Activated CD8-positive, alpha-beta T cell treated with anti-CD3 and anti-CD28 coated beads for 36 hours (primary cell): ENCODE measurements around the gene ELL2. TPM values are rescaled to one million over a fixed set of nuclear protein-coding genes. Genes with fewer than 3 reads are reported as not detected.
A peak's percentile ranks its signal among the peaks of the same experiment; 100 is the strongest.

Experiments used
- ATAC-seq: fragments of 200-7000 bp; cut with Tn5 transposase; one replicate; pipeline ENCODE4 v1.10.0; 2021; ENCODE audit warnings: mild to moderate bottlenecking, moderate library complexity
- CTCF ChIA-PET: fragments of 350-600 bp; sonication (Branson Sonifier 250); formaldehyde crosslinking; loops from one replicate; lab custom pipeline; 2021; ENCODE audit warnings: antibody characterized with exemption; lab: Charles Lee
- POLR2A ChIA-PET: fragments of 350-600 bp; sonication (Branson Sonifier 250); formaldehyde crosslinking; loops from one replicate; lab custom pipeline; 2021; ENCODE audit warnings: antibody characterized with exemption; lab: Charles Lee
- DNase-seq: peaks from one replicate; pipeline ENCODE4 v3.0.0-alpha.2; 2020
- H3K27ac Mint-ChIP-seq: one replicate; pipeline ENCODE4 v1.8.0; 2021; ENCODE audit warnings: mild to moderate bottlenecking, mixed read lengths
- H3K27me3 Mint-ChIP-seq: one replicate; pipeline ENCODE4 v1.8.0; 2021; ENCODE audit warnings: mixed read lengths
- H3K36me3 Mint-ChIP-seq: one replicate; pipeline ENCODE4 v1.8.0; 2021; ENCODE audit warnings: low read depth, mixed read lengths
- H3K4me1 Mint-ChIP-seq: one replicate; pipeline ENCODE4 v1.8.0; 2021; ENCODE audit warnings: low read depth, mixed read lengths
- H3K4me3 Mint-ChIP-seq: one replicate; pipeline ENCODE4 v1.8.0; 2021; ENCODE audit warnings: mild to moderate bottlenecking, moderate library complexity, mixed read lengths
- H3K9me3 Mint-ChIP-seq: one replicate; pipeline ENCODE4 v1.8.0; 2021; ENCODE audit warnings: mixed read lengths
- intact Hi-C: fragments of 100-400 bp; cut with micrococcal nuclease; formaldehyde crosslinking; loops from one replicate; pipeline ENCODE4 v1.10.0; 2022
- total RNA-seq, 2 experiments: library from RNA; stranded (reverse); gene quantifications; one replicate each; pipeline ENCODE4 v1.2.3, GENCODE V29; 2021
- TF ChIP-seq, protein P1 (sequence below): fragments of 200-600 bp; IDR thresholded peaks from one replicate; pipeline ENCODE4 v1.8.0; 2022; ENCODE audit warnings: antibody characterized with exemption, mild to moderate bottlenecking

The ELL2 gene
- total RNA-seq, 2 experiments from 2014 or later, result 39.7 to 46.3 TPM

DNA sequence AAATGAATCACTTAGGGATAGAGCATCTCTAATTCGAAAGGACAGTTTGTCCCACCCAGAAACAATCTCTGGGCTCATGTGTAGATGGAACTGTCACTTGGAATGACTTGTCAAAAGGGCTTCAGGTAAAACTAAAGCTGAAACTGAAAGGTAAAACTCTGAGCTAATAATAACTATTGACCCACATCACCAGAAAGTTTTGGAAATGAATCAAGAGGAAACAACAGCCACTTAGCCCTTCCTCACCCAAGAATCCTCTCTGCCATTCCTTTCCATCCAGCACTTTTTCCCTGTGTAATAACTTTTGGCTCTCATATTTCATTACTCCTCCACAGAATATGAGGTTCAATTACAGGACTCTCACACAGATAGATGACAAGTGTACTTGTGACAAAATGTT is 125.1 kb downstream of the ELL2 start:
- ATAC-seq (no peak), DNase-seq (no peak)
- intact Hi-C loops, result loop anchor here (5.0 kb wide), 1 partner anchor 174 kb away; no protein-coding TSS in a partner anchor
- Mint-ChIP-seq H3K27ac (peak overlapping the region; percentile 93), H3K27me3 (no peaks in the 10 kb centered on the region), H3K4me3 (peak overlapping the region; percentile 74), H3K9me3 (no peaks in the 10 kb centered on the region), H3K4me1 (peaks cover 40% of the 10 kb centered on the region), H3K36me3 (no peaks in the 10 kb centered on the region)
- ChIA-PET POLR2A (interaction anchor here (1.4 to 2.3 kb wide), 2 partner anchors 26 to 190 kb away, joined by 4 to 7 read pairs; partner anchors contain the start of gene RFESD), CTCF (interaction anchor here (1.1 to 25.0 kb wide), 5 partner anchors 10 to 51 kb away, joined by 3 to 628 read pairs (median 14); partner anchors contain the start of gene GLRX)
- TF ChIP-seq, protein P1, sequence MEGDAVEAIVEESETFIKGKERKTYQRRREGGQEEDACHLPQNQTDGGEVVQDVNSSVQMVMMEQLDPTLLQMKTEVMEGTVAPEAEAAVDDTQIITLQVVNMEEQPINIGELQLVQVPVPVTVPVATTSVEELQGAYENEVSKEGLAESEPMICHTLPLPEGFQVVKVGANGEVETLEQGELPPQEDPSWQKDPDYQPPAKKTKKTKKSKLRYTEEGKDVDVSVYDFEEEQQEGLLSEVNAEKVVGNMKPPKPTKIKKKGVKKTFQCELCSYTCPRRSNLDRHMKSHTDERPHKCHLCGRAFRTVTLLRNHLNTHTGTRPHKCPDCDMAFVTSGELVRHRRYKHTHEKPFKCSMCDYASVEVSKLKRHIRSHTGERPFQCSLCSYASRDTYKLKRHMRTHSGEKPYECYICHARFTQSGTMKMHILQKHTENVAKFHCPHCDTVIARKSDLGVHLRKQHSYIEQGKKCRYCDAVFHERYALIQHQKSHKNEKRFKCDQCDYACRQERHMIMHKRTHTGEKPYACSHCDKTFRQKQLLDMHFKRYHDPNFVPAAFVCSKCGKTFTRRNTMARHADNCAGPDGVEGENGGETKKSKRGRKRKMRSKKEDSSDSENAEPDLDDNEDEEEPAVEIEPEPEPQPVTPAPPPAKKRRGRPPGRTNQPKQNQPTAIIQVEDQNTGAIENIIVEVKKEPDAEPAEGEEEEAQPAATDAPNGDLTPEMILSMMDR, result no peak

DNA sequence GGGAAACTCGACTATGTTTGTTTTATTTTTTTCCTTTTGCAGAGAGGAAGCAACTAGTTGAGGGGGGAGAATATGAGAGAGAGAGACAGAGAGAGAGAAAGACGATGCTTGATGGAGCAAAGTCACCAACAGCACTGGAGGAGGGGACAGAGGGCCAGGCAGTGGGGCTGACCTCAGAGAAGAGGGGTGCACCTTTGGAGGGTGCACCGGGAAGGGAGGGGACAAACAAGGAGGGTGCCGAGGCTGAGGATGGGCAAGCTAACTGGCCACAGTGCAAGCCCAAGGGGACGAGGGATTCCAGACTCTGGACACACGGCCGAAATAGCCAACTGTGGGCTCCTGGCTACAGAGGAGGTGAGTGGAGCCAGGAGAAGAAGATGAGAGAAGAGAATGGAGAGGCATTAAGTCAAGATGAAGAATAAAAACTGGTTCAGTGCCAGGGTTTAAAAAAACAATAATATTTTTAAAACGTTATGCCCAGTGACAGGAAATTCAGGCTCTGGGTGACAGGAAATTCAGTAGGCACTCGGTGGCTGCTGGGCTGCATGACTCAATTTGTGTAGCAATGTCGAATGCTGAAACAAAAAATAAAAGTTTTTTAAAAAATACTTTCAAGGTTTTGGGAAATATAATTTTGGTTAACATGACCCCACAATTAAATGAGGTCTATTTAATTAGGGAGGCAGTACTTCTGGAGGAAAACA is 125.8 kb downstream of the ELL2 start:
- intact Hi-C loops, result loop anchor here (5.0 kb wide), 1 partner anchor 174 kb away; no protein-coding TSS in a partner anchor
- ChIA-PET POLR2A (interaction anchor here (0.7 to 2.5 kb wide), 7 partner anchors 11 to 189 kb away, joined by 3 to 11 read pairs (median 5); partner anchors contain the start of genes GLRX and RFESD), CTCF (interaction anchor here (1.3 to 25.0 kb wide), 10 partner anchors 11 to 192 kb away, joined by 3 to 628 read pairs (median 8); partner anchors contain the start of gene GLRX)
- Mint-ChIP-seq H3K9me3 (no peaks in the 10 kb centered on the region), H3K36me3 (no peaks in the 10 kb centered on the region), H3K4me3 (peak overlapping the region; percentile 74), H3K4me1 (peaks cover 40% of the 10 kb centered on the region), H3K27ac (peak overlapping the region; percentile 93), H3K27me3 (no peaks in the 10 kb centered on the region)
- TF ChIP-seq, protein P1, result no peak
- ATAC-seq (no peak), DNase-seq (peak; percentile 41)

Other genes with a start within 250 kb of the ELL2 start
- gene RHOBTB3, start 230.5 kb downstream of the ELL2 start, total RNA-seq, result 1 to 10 TPM in 1 of 2 experiments, under 1 TPM in 1; 0.50 to 1.1 TPM
- 10 to 100 TPM; 28.4 to 32.6 TPM for gene GLRX, start 139.1 kb downstream of the ELL2 start, total RNA-seq